Cardiac atrium fibroblast (primary cell): Measurements from ENCODE around the gene OR5D13. TPM values are rescaled to one million over a fixed set of nuclear protein-coding genes. Genes with fewer than 3 reads are reported as not detected.

Source experiments
- total RNA-seq: library from RNA; depleted of rRNA; stranded (reverse); fragments of >200 nt; gene quantifications from 2 replicates; pipeline ENCODE4 v1.2.3, GENCODE V29; 2015

Gene OR5D13
- not detected in 2 replicates for total RNA-seq

GRCh38 chr11:55773138-55773537 lies at the start of gene OR5D13:
TSS of gene OR5D13 (plus strand) at chr11:55773438. CDS start at chr11:55773438, 0 bp downstream.

GRCh38 chr11:55795256-55795655 lies 22.0 kb downstream of the OR5D13 start, which contains the start of gene OR5D14:
TSS of gene OR5D14 (plus strand) at chr11:55795556. CDS start at chr11:55795556, 0 bp downstream.

GRCh38 chr11:55811067-55811466 lies 37.8 kb downstream of the OR5D13 start, which contains the start of gene OR5L1:
TSS of gene OR5L1 (plus strand) at chr11:55811367. CDS start at chr11:55811467, 100 bp downstream.

GRCh38 chr11:55819330-55819729 lies 46.1 kb downstream of the OR5D13 start, which contains the start of gene OR5D18:
TSS of gene OR5D18 (plus strand) at chr11:55819630. CDS start at chr11:55819630, 0 bp downstream.

Other genes with a start within 250 kb of the OR5D13 start
- not detected in 2 replicates for gene OR4C15, start 219.0 kb upstream of the OR5D13 start, total RNA-seq
- gene OR4C16, start 201.3 kb upstream of the OR5D13 start, total RNA-seq = not detected in 2 replicates
- gene OR4C11, start 165.8 kb upstream of the OR5D13 start, total RNA-seq = not detected in 2 replicates
- not detected in 2 replicates for gene OR4P4, start 138.3 kb upstream of the OR5D13 start, total RNA-seq
- gene OR4S2, start 125.1 kb upstream of the OR5D13 start, total RNA-seq = not detected in 2 replicates
- gene OR4C6, start 111.2 kb upstream of the OR5D13 start, total RNA-seq = not detected in 2 replicates
- not detected in 2 replicates for gene OR5D14, start 22.1 kb downstream of the OR5D13 start, total RNA-seq
- not detected in 2 replicates for gene OR5L1, start 37.9 kb downstream of the OR5D13 start, total RNA-seq
- not detected in 2 replicates for gene OR5D18, start 46.2 kb downstream of the OR5D13 start, total RNA-seq
- not detected in 2 replicates for gene OR5L2, start 53.8 kb downstream of the OR5D13 start, total RNA-seq
- gene OR5D16, start 65.3 kb downstream of the OR5D13 start, total RNA-seq = not detected in 2 replicates
- gene TRIM51, start 109.9 kb downstream of the OR5D13 start, total RNA-seq = not detected in 2 replicates
- gene OR5W2, start 141.1 kb downstream of the OR5D13 start, total RNA-seq = not detected in 2 replicates
- gene OR5I1, start 163.0 kb downstream of the OR5D13 start, total RNA-seq = not detected in 2 replicates
- gene OR10AG1, start 196.5 kb downstream of the OR5D13 start, total RNA-seq = not detected in 2 replicates
- not detected in 2 replicates for gene OR5F1, start 221.2 kb downstream of the OR5D13 start, total RNA-seq